ENCODE results near the gene ALOX5AP. TPM values are rescaled to one million over a fixed set of nuclear protein-coding genes. Genes with fewer than 3 reads are reported as not detected.

ALOX5AP gene
- total RNA-seq, 1 donor from 2014 or later, result 4.5 TPM

DNA sequence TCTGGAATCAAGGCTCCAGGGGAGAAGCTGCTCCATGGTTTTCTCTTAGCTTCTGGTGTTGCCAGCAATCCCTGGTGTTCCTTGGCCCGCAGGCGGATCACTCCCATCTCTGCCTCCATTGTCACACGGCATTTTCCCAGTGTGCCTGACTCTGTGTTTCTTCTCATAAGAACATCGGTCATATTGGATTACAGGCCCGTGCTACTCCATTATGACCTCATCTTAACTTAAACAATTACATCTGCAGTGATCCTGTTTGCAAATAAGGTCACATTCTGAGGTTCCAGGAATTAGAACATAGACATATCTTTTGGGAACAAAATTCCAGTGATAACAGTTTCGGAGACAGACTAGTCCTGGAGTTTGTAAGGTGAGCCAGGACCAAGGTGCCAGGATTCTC is 23.5 kb upstream of the ALOX5AP start:
- TF ChIP-seq EZH2 (IDR thresholded peaks at IDR 0.05; ENCODE audit: insufficient read depth, low read length) (no peak), CTCF (IDR thresholded peaks at IDR 0.05; ENCODE audit: insufficient read depth, low read depth, low read length) (no peak)

DNA sequence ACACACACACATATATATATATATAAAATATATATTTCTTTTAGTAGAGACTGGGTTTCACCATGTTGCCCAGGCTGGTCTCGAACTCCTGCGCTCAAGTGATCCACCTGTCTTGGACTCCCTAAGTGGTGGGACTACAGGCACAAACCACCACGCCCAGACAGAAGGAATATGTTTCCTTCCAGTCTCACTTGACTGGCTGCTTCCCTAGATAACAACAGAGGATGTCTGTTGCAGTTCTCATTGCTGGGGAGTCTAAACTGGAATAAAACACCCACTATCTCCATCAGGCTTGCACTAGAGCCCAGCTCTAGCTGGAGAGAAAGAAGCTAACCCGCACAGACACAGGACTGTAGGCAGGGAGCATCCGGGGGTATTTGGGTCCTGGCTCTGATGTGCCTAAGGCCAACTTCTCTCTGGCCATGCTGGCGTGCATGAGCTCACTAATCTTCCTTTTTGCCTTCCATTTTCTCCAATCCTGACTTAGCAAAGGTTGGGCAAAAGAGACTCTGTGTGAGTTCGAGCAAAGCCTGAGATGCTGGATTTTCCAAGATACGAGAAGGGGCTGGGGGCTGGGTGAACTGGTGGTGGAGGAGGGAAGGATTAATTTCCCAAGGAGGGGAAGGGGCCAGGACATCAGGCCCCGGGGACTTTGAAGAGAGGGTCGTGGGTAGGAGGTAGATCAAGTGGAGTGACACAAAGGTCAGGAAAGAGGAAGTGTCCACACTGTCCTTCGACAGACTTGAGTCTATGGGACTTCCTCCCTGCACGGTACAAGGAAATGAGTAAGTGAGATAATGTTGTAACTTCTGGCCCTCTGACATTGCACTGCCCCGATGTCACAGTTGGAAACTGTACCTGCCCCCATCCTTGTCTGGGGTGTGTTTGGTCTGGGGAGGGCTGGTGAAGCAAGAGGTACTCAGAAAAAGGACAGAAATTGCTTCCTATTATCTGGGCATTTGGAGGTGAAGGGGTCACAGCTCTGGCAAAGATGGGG is 22.5 kb upstream of the ALOX5AP start:
- Histone ChIP-seq H3K4me1 (ENCODE audit: insufficient read depth, low read length) (peaks cover 6% of the 10 kb centered on the region), H3K4me2 (ENCODE audit: low read length) (no peak overlapping the region), H3K9me3 (ENCODE audit: insufficient read depth, low read depth, low read length) (no peaks in the 10 kb centered on the region), H4K20me1 (ENCODE audit: insufficient read depth, low read length) (no peaks in the 10 kb centered on the region), H3K27ac (ENCODE audit: low read depth, low read length) (no peak overlapping the region), H3K79me2 (ENCODE audit: insufficient read depth, low read length) (no peaks in the 10 kb centered on the region), H3K4me3 (ENCODE audit: insufficient read depth, low read depth, low read length) (no peak overlapping the region), H3K9ac (ENCODE audit: low read length) (no peak overlapping the region), H3K27me3 (ENCODE audit: insufficient read depth, low read length) (no peaks in the 10 kb centered on the region), H2AFZ (ENCODE audit: low read depth, low read length) (no peak overlapping the region), H3K36me3 (ENCODE audit: insufficient read depth, low read length) (no peaks in the 10 kb centered on the region)
- DNase-seq (ENCODE audit: low read depth), result no peak
- H3K4me3 Mint-ChIP-seq (ENCODE audit: unreplicated experiment), result no peak overlapping the region
- peaks cover 4% of the 10 kb centered on the region for H3K27me3 Mint-ChIP-seq (ENCODE audit: low read depth, unreplicated experiment)
- peak overlapping the region; percentile 88 for H3K27ac Mint-ChIP-seq (ENCODE audit: unreplicated experiment)
- peaks cover 28% of the 10 kb centered on the region for H3K4me1 Mint-ChIP-seq (ENCODE audit: low read depth, unreplicated experiment)
- TF ChIP-seq CTCF (IDR thresholded peaks at IDR 0.05; ENCODE audit: insufficient read depth, low read depth, low read length), result no peak
- TF ChIP-seq EZH2 (IDR thresholded peaks at IDR 0.05; ENCODE audit: insufficient read depth, low read length), result no peak
- H3K9me3 Mint-ChIP-seq (ENCODE audit: unreplicated experiment), result no peaks in the 10 kb centered on the region
- FAIRE-seq, result no peak
- H3K36me3 Mint-ChIP-seq (ENCODE audit: low read depth, unreplicated experiment), result no peaks in the 10 kb centered on the region

More for the DNA sequence above, 23.5 kb upstream of the ALOX5AP start:
- peaks cover 27% of the 10 kb centered on the region for H3K4me1 Mint-ChIP-seq (ENCODE audit: low read depth, unreplicated experiment)
- H3K4me2 ChIP-seq (ENCODE audit: low read length), result no peak overlapping the region
- DNase-seq (ENCODE audit: low read depth) (no peak), FAIRE-seq (no peak)
- peaks cover 2% of the 10 kb centered on the region for H3K27me3 Mint-ChIP-seq (ENCODE audit: low read depth, unreplicated experiment)
- H3K9me3 Mint-ChIP-seq (ENCODE audit: unreplicated experiment), result no peaks in the 10 kb centered on the region
- peaks cover 6% of the 10 kb centered on the region for H3K4me1 ChIP-seq (ENCODE audit: insufficient read depth, low read length)
- no peaks in the 10 kb centered on the region for H3K36me3 Mint-ChIP-seq (ENCODE audit: low read depth, unreplicated experiment)
- no peaks in the 10 kb centered on the region for H3K36me3 ChIP-seq (ENCODE audit: insufficient read depth, low read length)
- no peak overlapping the region for H3K4me3 ChIP-seq (ENCODE audit: insufficient read depth, low read depth, low read length)
- peak overlapping the region; percentile 11 for H2AFZ ChIP-seq (ENCODE audit: low read depth, low read length)
- H3K27me3 ChIP-seq (ENCODE audit: insufficient read depth, low read length), result no peaks in the 10 kb centered on the region
- H3K79me2 ChIP-seq (ENCODE audit: insufficient read depth, low read length), result no peaks in the 10 kb centered on the region
- H3K27ac Mint-ChIP-seq (ENCODE audit: unreplicated experiment), result peak overlapping the region; percentile 28
- no peak overlapping the region for H3K27ac ChIP-seq (ENCODE audit: low read depth, low read length)
- H3K9ac ChIP-seq (ENCODE audit: low read length), result no peak overlapping the region
- no peaks in the 10 kb centered on the region for H4K20me1 ChIP-seq (ENCODE audit: insufficient read depth, low read length)
- no peak overlapping the region for H3K4me3 Mint-ChIP-seq (ENCODE audit: unreplicated experiment)
- H3K9me3 ChIP-seq (ENCODE audit: insufficient read depth, low read depth, low read length), result no peaks in the 10 kb centered on the region

Measured in astrocyte (in vitro differentiated cells and primary cell).